Measurements from ENCODE around the gene PRRT2.
"Not testable (repeated sequence)": the region's sequence is repeated elsewhere in the genome, so short reads cannot be mapped to it uniquely, and the experiment has no call there.

PRRT2 gene

GRCh38 chr16:29825145-29826044 lies 13.4 kb downstream of the PRRT2 start:
- H3K27me3 ChIP-seq (ENCODE audit: control insufficient read depth, insufficient read depth, low read length): no peaks in the 10 kb centered on the region
- no peak overlapping the region for H3K27ac ChIP-seq (ENCODE audit: low read length)
- peaks cover 10% of the 10 kb centered on the region for H3K4me1 ChIP-seq (ENCODE audit: control insufficient read depth, low read depth, low read length)
- peaks cover under 1% of the 10 kb centered on the region for H3K36me3 ChIP-seq (ENCODE audit: control insufficient read depth, low read depth, low read length)
- no peaks in the 10 kb centered on the region for H3K9me3 ChIP-seq (ENCODE audit: control insufficient read depth, low read depth, low read length)
- no peak overlapping the region for H3K9ac ChIP-seq (ENCODE audit: low read length)
- no peak overlapping the region for H3K4me3 ChIP-seq (ENCODE audit: low read length)

GRCh38 chr16:29826342-29826695 lies 14.3 kb downstream of the PRRT2 start:
- peaks cover 10% of the 10 kb centered on the region for H3K4me1 ChIP-seq (ENCODE audit: control insufficient read depth, low read depth, low read length)
- H3K36me3 ChIP-seq (ENCODE audit: control insufficient read depth, low read depth, low read length): no peaks in the 10 kb centered on the region
- H3K27ac ChIP-seq (ENCODE audit: low read length): no peak overlapping the region
- no peaks in the 10 kb centered on the region for H3K27me3 ChIP-seq (ENCODE audit: control insufficient read depth, insufficient read depth, low read length)
- H3K9ac ChIP-seq (ENCODE audit: low read length): no peak overlapping the region
- H3K4me3 ChIP-seq (ENCODE audit: low read length): no peak overlapping the region
- no peaks in the 10 kb centered on the region for H3K9me3 ChIP-seq (ENCODE audit: control insufficient read depth, low read depth, low read length)

- no peak overlapping the region for H3K9ac ChIP-seq (ENCODE audit: low read length)
- H3K9me3 ChIP-seq (ENCODE audit: control insufficient read depth, low read depth, low read length): no peaks in the 10 kb centered on the region
- no peak overlapping the region for H3K27ac ChIP-seq (ENCODE audit: low read length)
- no peak overlapping the region for H3K4me3 ChIP-seq (ENCODE audit: low read length)
- peaks cover under 1% of the 10 kb centered on the region for H3K4me1 ChIP-seq (ENCODE audit: control insufficient read depth, low read depth, low read length)
- H3K27me3 ChIP-seq (ENCODE audit: control insufficient read depth, insufficient read depth, low read length): no peaks in the 10 kb centered on the region
- H3K36me3 ChIP-seq (ENCODE audit: control insufficient read depth, low read depth, low read length): no peaks in the 10 kb centered on the region
Observed at GRCh38 chr16:29830774-29831173, 18.8 kb downstream of the PRRT2 start.

- Histone ChIP-seq H3K4me3 (ENCODE audit: low read length) (no peak overlapping the region), H3K27me3 (ENCODE audit: control insufficient read depth, insufficient read depth, low read length) (no peaks in the 10 kb centered on the region), H3K9me3 (ENCODE audit: control insufficient read depth, low read depth, low read length) (no peaks in the 10 kb centered on the region), H3K27ac (ENCODE audit: low read length) (no peak overlapping the region), H3K4me1 (ENCODE audit: control insufficient read depth, low read depth, low read length) (no peaks in the 10 kb centered on the region), H3K9ac (ENCODE audit: low read length) (no peak overlapping the region), H3K36me3 (ENCODE audit: control insufficient read depth, low read depth, low read length) (no peaks in the 10 kb centered on the region)
Observed at GRCh38 chr16:29831490-29831889, 19.5 kb downstream of the PRRT2 start.

- H3K4me1 ChIP-seq (ENCODE audit: control insufficient read depth, low read depth, low read length); H3K27me3 ChIP-seq (ENCODE audit: control insufficient read depth, insufficient read depth, low read length); H3K36me3 ChIP-seq (ENCODE audit: control insufficient read depth, low read depth, low read length); H3K4me3 ChIP-seq (ENCODE audit: low read length); H3K27ac ChIP-seq (ENCODE audit: low read length); H3K9me3 ChIP-seq (ENCODE audit: control insufficient read depth, low read depth, low read length); H3K9ac ChIP-seq (ENCODE audit: low read length): not testable (repeated sequence)
Observed at GRCh38 chr16:29833219-29833618, 21.2 kb downstream of the PRRT2 start.

GRCh38 chr16:29834079-29834478 lies 22.1 kb downstream of the PRRT2 start:
- Histone ChIP-seq H3K9me3 (ENCODE audit: control insufficient read depth, low read depth, low read length) (no peaks in the 10 kb centered on the region), H3K4me1 (ENCODE audit: control insufficient read depth, low read depth, low read length) (no peaks in the 10 kb centered on the region), H3K4me3 (ENCODE audit: low read length) (no peak overlapping the region), H3K9ac (ENCODE audit: low read length) (no peak overlapping the region), H3K27me3 (ENCODE audit: control insufficient read depth, insufficient read depth, low read length) (no peaks in the 10 kb centered on the region), H3K27ac (ENCODE audit: low read length) (no peak overlapping the region), H3K36me3 (ENCODE audit: control insufficient read depth, low read depth, low read length) (no peaks in the 10 kb centered on the region)

GRCh38 chr16:29835926-29836325 lies 23.9 kb downstream of the PRRT2 start:
- no peaks in the 10 kb centered on the region for H3K9me3 ChIP-seq (ENCODE audit: control insufficient read depth, low read depth, low read length)
- no peaks in the 10 kb centered on the region for H3K36me3 ChIP-seq (ENCODE audit: control insufficient read depth, low read depth, low read length)
- no peak overlapping the region for H3K27ac ChIP-seq (ENCODE audit: low read length)
- no peaks in the 10 kb centered on the region for H3K27me3 ChIP-seq (ENCODE audit: control insufficient read depth, insufficient read depth, low read length)
- H3K4me1 ChIP-seq (ENCODE audit: control insufficient read depth, low read depth, low read length): no peaks in the 10 kb centered on the region
- H3K9ac ChIP-seq (ENCODE audit: low read length): no peak overlapping the region
- H3K4me3 ChIP-seq (ENCODE audit: low read length): no peak overlapping the region

GRCh38 chr16:29836623-29837022 lies 24.6 kb downstream of the PRRT2 start:
- H3K9ac ChIP-seq (ENCODE audit: low read length): no peak overlapping the region
- no peak overlapping the region for H3K4me3 ChIP-seq (ENCODE audit: low read length)
- no peaks in the 10 kb centered on the region for H3K9me3 ChIP-seq (ENCODE audit: control insufficient read depth, low read depth, low read length)
- H3K27ac ChIP-seq (ENCODE audit: low read length): no peak overlapping the region
- H3K27me3 ChIP-seq (ENCODE audit: control insufficient read depth, insufficient read depth, low read length): no peaks in the 10 kb centered on the region
- no peaks in the 10 kb centered on the region for H3K36me3 ChIP-seq (ENCODE audit: control insufficient read depth, low read depth, low read length)
- no peaks in the 10 kb centered on the region for H3K4me1 ChIP-seq (ENCODE audit: control insufficient read depth, low read depth, low read length)

- no peak overlapping the region for H3K4me3 ChIP-seq (ENCODE audit: low read length)
- no peaks in the 10 kb centered on the region for H3K4me1 ChIP-seq (ENCODE audit: control insufficient read depth, low read depth, low read length)
- no peak overlapping the region for H3K27ac ChIP-seq (ENCODE audit: low read length)
- no peaks in the 10 kb centered on the region for H3K36me3 ChIP-seq (ENCODE audit: control insufficient read depth, low read depth, low read length)
- no peaks in the 10 kb centered on the region for H3K27me3 ChIP-seq (ENCODE audit: control insufficient read depth, insufficient read depth, low read length)
- no peak overlapping the region for H3K9ac ChIP-seq (ENCODE audit: low read length)
- no peaks in the 10 kb centered on the region for H3K9me3 ChIP-seq (ENCODE audit: control insufficient read depth, low read depth, low read length)
Observed at GRCh38 chr16:29837841-29838240, 25.8 kb downstream of the PRRT2 start.

- no peak overlapping the region for H3K4me3 ChIP-seq (ENCODE audit: low read length)
- no peak overlapping the region for H3K9ac ChIP-seq (ENCODE audit: low read length)
- H3K27me3 ChIP-seq (ENCODE audit: control insufficient read depth, insufficient read depth, low read length): no peaks in the 10 kb centered on the region
- H3K4me1 ChIP-seq (ENCODE audit: control insufficient read depth, low read depth, low read length): no peaks in the 10 kb centered on the region
- no peaks in the 10 kb centered on the region for H3K9me3 ChIP-seq (ENCODE audit: control insufficient read depth, low read depth, low read length)
- H3K27ac ChIP-seq (ENCODE audit: low read length): no peak overlapping the region
- no peaks in the 10 kb centered on the region for H3K36me3 ChIP-seq (ENCODE audit: control insufficient read depth, low read depth, low read length)
Observed at GRCh38 chr16:29839822-29840221, 27.8 kb downstream of the PRRT2 start.

GRCh38 chr16:29840240-29840639 lies 28.2 kb downstream of the PRRT2 start:
- H3K27me3 ChIP-seq (ENCODE audit: control insufficient read depth, insufficient read depth, low read length): no peaks in the 10 kb centered on the region
- no peak overlapping the region for H3K4me3 ChIP-seq (ENCODE audit: low read length)
- H3K4me1 ChIP-seq (ENCODE audit: control insufficient read depth, low read depth, low read length): no peaks in the 10 kb centered on the region
- H3K27ac ChIP-seq (ENCODE audit: low read length): no peak overlapping the region
- H3K9me3 ChIP-seq (ENCODE audit: control insufficient read depth, low read depth, low read length): no peaks in the 10 kb centered on the region
- no peaks in the 10 kb centered on the region for H3K36me3 ChIP-seq (ENCODE audit: control insufficient read depth, low read depth, low read length)
- no peak overlapping the region for H3K9ac ChIP-seq (ENCODE audit: low read length)

GRCh38 chr16:29841631-29842030 lies 29.6 kb downstream of the PRRT2 start:
- H3K4me1 ChIP-seq (ENCODE audit: control insufficient read depth, low read depth, low read length): no peaks in the 10 kb centered on the region
- H3K27ac ChIP-seq (ENCODE audit: low read length): no peak overlapping the region
- H3K36me3 ChIP-seq (ENCODE audit: control insufficient read depth, low read depth, low read length): no peaks in the 10 kb centered on the region
- H3K27me3 ChIP-seq (ENCODE audit: control insufficient read depth, insufficient read depth, low read length): no peaks in the 10 kb centered on the region
- no peak overlapping the region for H3K4me3 ChIP-seq (ENCODE audit: low read length)
- H3K9me3 ChIP-seq (ENCODE audit: control insufficient read depth, low read depth, low read length): no peaks in the 10 kb centered on the region
- no peak overlapping the region for H3K9ac ChIP-seq (ENCODE audit: low read length)

Measured in iPS-18a (cell line).